ENCODE data around the gene SLC38A6. TPM values are rescaled to one million over a fixed set of nuclear protein-coding genes. Genes with fewer than 3 reads are reported as not detected.

SLC38A6 gene
- total and polyA plus RNA-seq, 9 of the 15 experiments (the other 6 are each of a cell fraction or from before 2014, with no cell fraction given): 9.8 to 40.3 (median 17.6) TPM

- no peaks in the 10 kb centered on the region for H4K20me1 ChIP-seq (replicated peaks; ENCODE audit: control insufficient read depth, insufficient read depth, low read length)
- POLR2A ChIA-PET: interaction anchor here (0.5 kb wide), 1 partner anchor 520 kb away, joined by 3 read pairs; no protein-coding TSS in a partner anchor
- DNase-seq (ENCODE audit: extremely low read depth in 1 of 4, low spot score in 3 of 4) (no peak), FAIRE-seq (no peak), ATAC-seq (no peak)
- BruUV-seq (replicated peaks): no TSS peak
- in situ Hi-C loops (cut with MboI): no loop called here
- H3K4me3 ChIP-seq: no peak overlapping the region
- no peak overlapping the region for H3K9ac ChIP-seq (ENCODE audit: insufficient read depth in 1 of 2, low read depth in 2 of 2, low read length in 2 of 2)
- intact Hi-C loops (cut with micrococcal nuclease): no loop called here
- H3K4me1 ChIP-seq (replicated peaks in 1 of 2; ENCODE audit: control insufficient read depth in 2 of 2, insufficient read depth in 2 of 2, low read length in 2 of 2): peaks cover 9 to 27% of the 10 kb centered on the region in 2 experiments; a peak in 4 of 5 replicates
- TF ChIP-seq ZNF77 (CRISPR knock-in tag; IDR thresholded peaks at IDR 0.05) (no peak), NFXL1 (CRISPR knock-in tag; IDR thresholded peaks at IDR 0.05) (no peak), CGGBP1 (CRISPR knock-in tag; IDR thresholded peaks at IDR 0.05) (no peak), PHF20 (IDR thresholded peaks at IDR 0.05; ENCODE audit: partially characterized antibody) (no peak), MITF (IDR thresholded peaks at IDR 0.05) (no peak), ETV1 (tag; conservative IDR thresholded peaks at IDR 0.05; ENCODE audit: low read depth) (no peak)
- no peaks in the 10 kb centered on the region for H3K27me3 ChIP-seq (ENCODE audit: control insufficient read depth in 2 of 2, insufficient read depth in 2 of 2, low read length in 2 of 2)
- CTCF ChIA-PET (ENCODE audit: low intra/inter-chr PET ratio): no interaction called here
- H3K27ac ChIP-seq (ENCODE audit: extremely low read depth, low read depth, low read length): no peak overlapping the region
- no peaks in the 10 kb centered on the region; the same call in 2 of the 3 replicates for H3K36me3 ChIP-seq (ENCODE audit: control insufficient read depth, insufficient read depth, low read length)
- 51% methylated on average over 3 of the region's 4 CpGs for whole genome bisulfite sequencing (ENCODE audit: insufficient coverage, low coverage, missing lambda C conversion rate)
- no peak overlapping the region for H3K4me2 ChIP-seq (ENCODE audit: insufficient read depth, low read length)
- no peaks in the 10 kb centered on the region for H3K9me1 ChIP-seq (ENCODE audit: control insufficient read depth, insufficient read depth, low read length)
- no peaks in the 10 kb centered on the region for H3K9me3 ChIP-seq (replicated peaks; ENCODE audit: control insufficient read depth, insufficient read depth, low read depth, low read length)
- no peaks in the 10 kb centered on the region for H3K79me2 ChIP-seq (ENCODE audit: control insufficient read depth, insufficient read depth, low read length)
- H2AFZ ChIP-seq (ENCODE audit: low read depth, low read length): no peak overlapping the region
These were observed 118.3 kb downstream of the SLC38A6 start for GRCh38 chr14:61099216-61099835.

All from K562 (cell line).